Fibroblast of lung (primary cell): ENCODE measurements around the gene PSD2.

Source experiments
- CTCF ChIP-seq, 2 donors: IDR thresholded peaks in 1 of 2; conservative IDR thresholded peaks in 1 of 2; 1 replicate in 1 of 2; 2 replicates in 1 of 2; pipeline ENCODE4 v1.5.1; 2011 to 2012; ENCODE audit warnings: low read length in 2 of 2, control low read depth in 1 of 2, inconsistent platforms in 1 of 2, low read depth in 1 of 2, mild to moderate bottlenecking in 1 of 2
- EZH2 ChIP-seq: IDR thresholded peaks from 2 replicates; pipeline ENCODE4 v1.5.1; 2012; ENCODE audit warnings: low read length, control low read depth, mild to moderate bottlenecking; ENCODE audit errors: missing control alignments

DNA sequence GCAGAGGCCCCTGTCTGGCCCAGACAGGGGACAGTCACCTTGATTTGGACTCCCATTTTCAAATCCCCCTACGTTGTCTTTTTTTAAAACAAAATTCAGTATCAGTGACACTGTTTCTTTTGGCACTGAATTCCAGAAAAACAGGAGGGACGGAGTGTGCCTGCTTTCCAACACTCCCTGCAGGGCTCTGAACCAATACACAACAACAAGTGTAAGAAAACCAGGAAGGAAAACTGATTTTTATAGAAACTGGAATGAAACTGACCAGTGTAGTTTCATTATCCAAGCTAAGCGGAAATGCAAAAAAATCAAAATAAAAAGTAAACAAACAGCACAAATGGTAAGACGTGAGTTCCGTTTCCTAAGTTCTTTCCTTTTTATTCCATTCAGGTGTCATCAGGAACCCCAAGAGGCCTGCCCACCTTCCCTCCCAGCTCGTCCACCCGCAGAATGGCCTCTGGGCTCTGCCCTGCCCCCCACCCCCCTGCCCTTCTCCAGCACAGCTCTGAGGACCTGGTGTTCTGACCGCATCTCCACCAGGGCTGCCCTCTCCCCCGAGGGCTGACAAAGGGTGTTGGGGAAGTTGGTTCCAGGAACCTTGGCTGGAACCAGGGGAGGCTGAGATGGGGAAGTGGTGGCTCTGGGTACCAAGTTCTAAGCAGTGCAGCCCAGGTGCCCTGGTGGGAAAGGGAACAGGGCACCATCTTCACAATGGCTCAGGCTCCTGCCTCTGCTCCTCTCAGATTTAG lies 73.6 kb downstream of the PSD2 start:
- TF ChIP-seq CTCF (conservative IDR thresholded peaks at IDR 0.05 in 1 of 2, IDR thresholded peaks at IDR 0.05 in 1 of 2; ENCODE audit: low read depth in 1 of 2, low read length in 2 of 2) (no peak), EZH2 (no peak)
